Lower leg skin (tissue), 3 donors: ENCODE measurements around the gene HAUS5.

Experiments
- POLR2A ChIP-seq, 2 donors: fragments of 450-650 bp; IDR thresholded peaks; one replicate each; pipeline ENCODE4 v1.6.1; 2016 to 2017; ENCODE audit warnings: antibody characterized with exemption in 2 of 2, mild to moderate bottlenecking in 1 of 2, moderate library complexity in 1 of 2
- TF ChIP-seq, protein P1 (sequence below), 3 donors: fragments of 450-650 bp; IDR thresholded peaks; one replicate each; pipeline ENCODE4 v1.5.1; 2016; ENCODE audit warnings: antibody characterized with exemption in 3 of 3, mild to moderate bottlenecking in 3 of 3, moderate library complexity in 2 of 3

- TF ChIP-seq, protein P1, sequence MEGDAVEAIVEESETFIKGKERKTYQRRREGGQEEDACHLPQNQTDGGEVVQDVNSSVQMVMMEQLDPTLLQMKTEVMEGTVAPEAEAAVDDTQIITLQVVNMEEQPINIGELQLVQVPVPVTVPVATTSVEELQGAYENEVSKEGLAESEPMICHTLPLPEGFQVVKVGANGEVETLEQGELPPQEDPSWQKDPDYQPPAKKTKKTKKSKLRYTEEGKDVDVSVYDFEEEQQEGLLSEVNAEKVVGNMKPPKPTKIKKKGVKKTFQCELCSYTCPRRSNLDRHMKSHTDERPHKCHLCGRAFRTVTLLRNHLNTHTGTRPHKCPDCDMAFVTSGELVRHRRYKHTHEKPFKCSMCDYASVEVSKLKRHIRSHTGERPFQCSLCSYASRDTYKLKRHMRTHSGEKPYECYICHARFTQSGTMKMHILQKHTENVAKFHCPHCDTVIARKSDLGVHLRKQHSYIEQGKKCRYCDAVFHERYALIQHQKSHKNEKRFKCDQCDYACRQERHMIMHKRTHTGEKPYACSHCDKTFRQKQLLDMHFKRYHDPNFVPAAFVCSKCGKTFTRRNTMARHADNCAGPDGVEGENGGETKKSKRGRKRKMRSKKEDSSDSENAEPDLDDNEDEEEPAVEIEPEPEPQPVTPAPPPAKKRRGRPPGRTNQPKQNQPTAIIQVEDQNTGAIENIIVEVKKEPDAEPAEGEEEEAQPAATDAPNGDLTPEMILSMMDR (IDR thresholded peaks at IDR 0.05), result no peak
- no peak for TF ChIP-seq POLR2A (IDR thresholded peaks at IDR 0.05)
These were observed 16.6 kb upstream of the HAUS5 start for GRCh38 chr19:35595928-35596327.
